NAMALWA (cell line): Measurements from ENCODE around the gene CPLX1.

Experiments used
- DNase-seq: peaks from one replicate; pipeline ENCODE4 v3.0.0-alpha.2; 2015; ENCODE audit warnings: low spot score

Gene CPLX1

GRCh38 chr4:855880-856224 is 29.9 kb upstream of the CPLX1 start:
- DNase-seq: no peak

GRCh38 chr4:854356-854755 is 28.4 kb upstream of the CPLX1 start:
- DNase-seq: no peak

GRCh38 chr4:853416-853781 is 27.5 kb upstream of the CPLX1 start:
- DNase-seq: no peak

GRCh38 chr4:851701-852430 is 25.9 kb upstream of the CPLX1 start:
- no peak for DNase-seq

- no peak for DNase-seq
Measured at GRCh38 chr4:850323-850945, 24.5 kb upstream of the CPLX1 start.

- no peak for DNase-seq
Measured at GRCh38 chr4:849478-850175, 23.7 kb upstream of the CPLX1 start.

- no peak for DNase-seq
Measured at GRCh38 chr4:848803-849477, 23.0 kb upstream of the CPLX1 start.

GRCh38 chr4:848307-848691 is 22.4 kb upstream of the CPLX1 start:
- DNase-seq: no peak

GRCh38 chr4:845836-846251 is 19.9 kb upstream of the CPLX1 start:
- DNase-seq: no peak

- no peak for DNase-seq
Measured at GRCh38 chr4:845233-845835, 19.4 kb upstream of the CPLX1 start.

- DNase-seq: no peak
Measured at GRCh38 chr4:844752-845232, 18.9 kb upstream of the CPLX1 start.

- no peak for DNase-seq
Measured at GRCh38 chr4:839675-840443, 13.9 kb upstream of the CPLX1 start.

- no peak for DNase-seq
Measured at GRCh38 chr4:837772-838171, 11.8 kb upstream of the CPLX1 start.

GRCh38 chr4:836750-837301 is 10.9 kb upstream of the CPLX1 start:
- no peak for DNase-seq

GRCh38 chr4:836003-836511 is 10.1 kb upstream of the CPLX1 start:
- DNase-seq: no peak

GRCh38 chr4:835148-836002 is 9.4 kb upstream of the CPLX1 start:
- peak; percentile 36 for DNase-seq

- no peak for DNase-seq
Measured at GRCh38 chr4:834368-835147, 8.6 kb upstream of the CPLX1 start.

- DNase-seq: no peak
Measured at GRCh38 chr4:833731-834367, 7.9 kb upstream of the CPLX1 start.

GRCh38 chr4:833156-833555 is 7.2 kb upstream of the CPLX1 start:
- DNase-seq: no peak
